Peyer's patch (tissue), 4 donors: ENCODE data around the gene FUT7.

Experiments used
- CTCF ChIP-seq, 6 experiments: fragments of 450-650 bp in 4 of 6; fragments of 200-600 bp in 2 of 6; sonication (generic) in 1 of 6; IDR thresholded peaks; one replicate each; pipeline ENCODE4 v1.5.1; 2017 to 2019; ENCODE audit warnings: antibody characterized with exemption in 6 of 6, mild to moderate bottlenecking in 3 of 6, moderate library complexity in 1 of 6
- POLR2A ChIP-seq, 2 donors: fragments of 450-650 bp; IDR thresholded peaks; one replicate each; pipeline ENCODE4 v1.5.1; 2017; ENCODE audit warnings: antibody characterized with exemption in 2 of 2, mild to moderate bottlenecking in 2 of 2, moderate library complexity in 2 of 2

DNA sequence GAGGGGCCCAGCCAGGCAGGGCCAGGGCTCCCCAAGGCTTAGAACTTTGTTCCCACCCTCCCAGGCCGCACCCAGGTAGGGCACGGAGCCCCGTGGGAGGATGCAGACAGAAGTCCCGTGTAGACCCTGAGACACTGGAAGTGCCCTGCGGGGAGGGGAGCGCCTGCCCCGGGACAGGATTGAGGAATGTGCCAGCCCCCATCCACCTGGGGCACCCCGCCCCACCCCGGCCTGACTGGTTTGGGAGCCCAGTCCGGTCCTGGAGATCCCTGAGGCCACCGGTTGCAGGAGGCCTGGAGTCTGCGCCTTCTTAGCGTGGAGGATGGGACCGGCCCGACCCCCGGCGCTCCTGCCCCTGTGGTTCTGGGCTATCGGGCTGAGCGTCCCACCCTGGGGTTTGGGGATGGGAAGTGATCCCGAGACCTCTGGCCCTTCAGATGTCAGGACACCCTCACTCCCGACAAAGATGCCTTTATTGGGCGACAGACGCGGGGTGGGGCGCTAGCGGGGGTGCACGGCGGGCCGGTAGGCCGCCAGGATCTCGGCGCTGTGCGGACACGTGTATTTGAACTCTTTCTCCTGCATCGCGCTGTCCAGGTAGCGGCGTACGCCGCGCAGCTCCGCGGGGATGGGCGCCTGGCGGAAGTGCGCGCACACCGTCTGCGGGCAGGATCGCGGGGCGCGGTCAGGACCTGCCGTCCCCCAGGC is 37.6 kb downstream of the FUT7 start:
- TF ChIP-seq CTCF (IDR thresholded peaks at IDR 0.05) (no peak), POLR2A (IDR thresholded peaks at IDR 0.05) (no peak)
